DMS53 (cell line): ENCODE data around the gene SEMA3G.

Experiments
- DNase-seq: peaks from one replicate; lab custom pipeline; 2025; lab: John Stamatoyannopoulos, UW

The SEMA3G gene

GRCh38 chr3:52444860-52445793 lies at the start of gene SEMA3G:
Gene SEMA3G (minus strand): TSS chr3:52445103. CDS start chr3:52445027, 76 bp downstream.
- DNase-seq = peak; percentile 85

GRCh38 chr3:52494445-52494844 lies 49.5 kb upstream of the SEMA3G start:
- peak; percentile 48 for DNase-seq

- no peak for DNase-seq
These were observed 48.5 kb upstream of the SEMA3G start for GRCh38 chr3:52493232-52494017.

GRCh38 chr3:52492059-52492458 lies 47.2 kb upstream of the SEMA3G start:
- DNase-seq = no peak

DNA sequence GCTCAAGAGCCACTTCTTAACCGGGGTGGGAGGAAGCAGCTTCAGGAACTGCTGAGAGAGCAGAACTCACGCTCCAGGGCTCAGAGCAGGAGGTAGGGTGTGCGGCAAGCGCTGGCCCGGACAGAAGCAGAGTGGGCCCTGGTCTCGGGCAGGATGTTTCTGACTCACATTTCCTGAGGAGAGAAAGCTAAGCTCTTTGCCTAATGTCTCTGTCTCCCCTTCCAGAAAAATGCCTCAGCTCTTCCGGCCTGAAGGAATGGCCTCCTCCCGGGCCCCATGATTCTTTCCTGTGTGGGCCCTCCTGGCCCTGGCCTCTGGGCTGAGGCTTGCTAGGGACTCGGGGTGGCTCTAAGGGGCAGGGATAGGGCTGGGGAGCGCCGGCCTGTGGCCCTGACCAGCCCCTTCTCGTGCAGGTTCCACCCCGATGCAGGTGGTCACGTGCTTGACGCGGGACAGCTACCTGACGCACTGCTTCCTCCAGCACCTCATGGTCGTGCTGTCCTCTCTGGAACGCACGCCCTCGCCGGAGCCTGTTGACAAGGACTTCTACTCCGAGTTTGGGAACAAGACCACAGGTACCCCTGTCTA lies 46.1 kb upstream of the SEMA3G start:
- no peak for DNase-seq

- no peak for DNase-seq
These were observed 45.4 kb upstream of the SEMA3G start for GRCh38 chr3:52490035-52490938.

- DNase-seq = no peak
These were observed 44.5 kb upstream of the SEMA3G start for GRCh38 chr3:52489453-52489852.

- no peak for DNase-seq
These were observed 43.8 kb upstream of the SEMA3G start for GRCh38 chr3:52488746-52489145.

DNA sequence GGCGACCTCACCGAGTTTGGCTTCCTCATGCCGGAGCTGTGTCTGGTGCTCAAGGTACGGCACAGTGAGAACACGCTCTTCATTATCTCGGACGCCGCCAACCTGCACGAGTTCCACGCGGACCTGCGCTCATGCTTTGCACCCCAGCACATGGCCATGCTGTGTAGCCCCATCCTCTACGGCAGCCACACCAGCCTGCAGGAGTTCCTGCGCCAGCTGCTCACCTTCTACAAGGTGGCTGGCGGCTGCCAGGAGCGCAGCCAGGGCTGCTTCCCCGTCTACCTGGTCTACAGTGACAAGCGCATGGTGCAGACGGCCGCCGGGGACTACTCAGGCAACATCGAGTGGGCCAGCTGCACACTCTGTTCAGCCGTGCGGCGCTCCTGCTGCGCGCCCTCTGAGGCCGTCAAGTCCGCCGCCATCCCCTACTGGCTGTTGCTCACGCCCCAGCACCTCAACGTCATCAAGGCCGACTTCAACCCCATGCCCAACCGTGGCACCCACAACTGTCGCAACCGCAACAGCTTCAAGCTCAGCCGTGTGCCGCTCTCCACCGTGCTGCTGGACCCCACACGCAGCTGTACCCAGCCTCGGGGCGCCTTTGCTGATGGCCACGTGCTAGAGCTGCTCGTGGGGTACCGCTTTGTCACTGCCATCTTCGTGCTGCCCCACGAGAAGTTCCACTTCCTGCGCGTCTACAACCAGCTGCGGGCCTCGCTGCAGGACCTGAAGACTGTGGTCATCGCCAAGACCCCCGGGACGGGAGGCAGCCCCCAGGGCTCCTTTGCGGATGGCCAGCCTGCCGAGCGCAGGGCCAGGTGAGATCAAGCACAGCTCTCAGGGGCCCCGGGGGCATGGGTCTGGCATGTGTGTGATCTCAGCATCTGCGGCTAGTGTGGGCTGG lies 43.1 kb upstream of the SEMA3G start:
- no peak for DNase-seq

DNA sequence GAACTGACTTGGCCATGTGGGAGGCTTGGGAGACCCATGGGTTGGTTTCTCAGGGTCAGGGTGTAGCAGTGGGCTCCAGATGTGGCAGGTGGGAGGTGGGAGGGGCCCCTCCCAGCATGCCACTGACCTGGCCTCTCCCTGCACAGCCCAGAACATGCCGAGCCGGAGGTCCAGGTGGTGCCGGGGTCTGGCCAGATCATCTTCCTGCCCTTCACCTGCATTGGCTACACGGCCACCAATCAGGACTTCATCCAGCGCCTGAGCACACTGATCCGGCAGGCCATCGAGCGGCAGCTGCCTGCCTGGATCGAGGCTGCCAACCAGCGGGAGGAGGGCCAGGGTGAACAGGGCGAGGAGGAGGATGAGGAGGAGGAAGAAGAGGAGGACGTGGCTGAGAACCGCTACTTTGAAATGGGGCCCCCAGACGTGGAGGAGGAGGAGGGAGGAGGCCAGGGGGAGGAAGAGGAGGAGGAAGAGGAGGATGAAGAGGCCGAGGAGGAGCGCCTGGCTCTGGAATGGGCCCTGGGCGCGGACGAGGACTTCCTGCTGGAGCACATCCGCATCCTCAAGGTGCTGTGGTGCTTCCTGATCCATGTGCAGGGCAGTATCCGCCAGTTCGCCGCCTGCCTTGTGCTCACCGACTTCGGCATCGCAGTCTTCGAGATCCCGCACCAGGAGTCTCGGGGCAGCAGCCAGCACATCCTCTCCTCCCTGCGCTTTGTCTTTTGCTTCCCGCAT lies 42.3 kb upstream of the SEMA3G start:
- no peak for DNase-seq

DNA sequence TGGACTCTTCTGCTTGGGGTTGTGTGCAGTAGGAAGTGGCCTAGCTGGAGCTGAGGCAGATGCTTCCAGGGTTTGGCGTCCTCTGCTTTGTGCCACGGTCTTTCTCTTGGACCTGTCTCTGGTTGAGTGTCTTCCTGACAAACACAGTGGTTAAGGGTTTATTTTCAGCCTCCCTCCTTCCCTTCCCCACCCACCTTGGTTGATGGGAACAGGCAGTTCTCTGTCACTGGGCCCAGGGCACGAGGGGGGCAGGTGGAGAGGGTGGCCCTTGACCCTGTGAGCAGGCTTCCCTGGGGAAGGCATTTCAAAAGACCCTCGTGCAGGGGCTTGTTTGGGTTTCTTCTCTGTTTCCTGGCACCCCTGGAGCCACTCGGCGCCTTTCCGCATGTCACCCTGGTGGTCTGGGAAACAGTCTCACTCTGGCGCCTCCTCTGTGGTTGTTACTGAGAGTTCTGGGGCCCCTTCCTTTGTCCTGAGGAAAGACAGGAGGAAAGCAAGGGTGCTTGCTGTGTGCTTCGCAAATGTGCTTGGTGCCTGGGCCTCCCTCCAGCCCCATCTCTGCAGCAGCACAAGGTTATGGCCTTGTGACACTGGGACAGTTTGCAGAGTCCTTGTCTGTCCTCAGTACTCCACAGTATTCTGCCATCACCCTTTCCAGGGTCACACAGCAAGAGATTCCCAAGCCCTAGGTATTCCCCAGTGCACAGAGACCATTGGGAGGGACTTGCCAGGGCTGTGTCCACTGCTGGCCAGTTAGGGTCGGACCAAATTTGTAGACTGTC lies 40.0 kb upstream of the SEMA3G start:
- no peak for DNase-seq

DNA sequence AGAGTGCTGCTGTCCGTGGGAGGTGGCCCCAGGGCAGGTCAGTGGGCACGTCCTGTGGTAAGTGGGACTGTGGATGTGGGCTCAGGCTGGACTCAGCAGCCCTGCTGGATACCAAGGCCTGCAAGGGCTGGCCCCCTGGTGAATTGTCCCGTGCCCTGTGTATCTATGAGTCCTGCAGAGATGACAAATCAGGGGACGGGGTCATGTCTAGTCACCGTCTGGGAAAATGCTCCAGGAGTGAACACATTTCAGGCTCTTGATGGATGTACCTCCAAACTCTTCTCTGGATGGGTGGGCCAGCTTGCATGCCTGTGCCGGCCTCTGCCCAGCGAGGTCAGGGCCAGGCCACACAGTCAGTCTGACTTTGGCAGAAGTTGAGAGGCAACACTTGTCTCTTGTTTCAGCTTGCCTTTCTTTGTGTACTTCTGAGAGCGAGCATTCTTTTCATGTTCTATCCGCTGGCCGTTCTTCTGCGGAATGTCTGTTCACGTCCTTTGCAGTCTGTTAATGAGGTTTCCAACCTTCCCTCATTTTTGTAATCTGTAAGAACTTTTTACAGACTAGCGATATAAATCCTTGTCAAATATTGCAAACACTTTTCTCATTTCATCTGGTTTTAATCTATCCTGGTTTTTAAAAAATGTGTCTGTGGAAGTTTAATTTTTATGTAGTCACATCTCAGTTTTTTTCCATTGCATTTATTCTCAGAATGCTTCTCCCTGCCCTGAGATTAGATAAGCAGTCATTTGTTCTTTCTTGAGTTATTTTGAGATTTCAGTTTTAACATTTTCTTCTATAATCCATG lies 38.9 kb upstream of the SEMA3G start:
- no peak for DNase-seq

DNA sequence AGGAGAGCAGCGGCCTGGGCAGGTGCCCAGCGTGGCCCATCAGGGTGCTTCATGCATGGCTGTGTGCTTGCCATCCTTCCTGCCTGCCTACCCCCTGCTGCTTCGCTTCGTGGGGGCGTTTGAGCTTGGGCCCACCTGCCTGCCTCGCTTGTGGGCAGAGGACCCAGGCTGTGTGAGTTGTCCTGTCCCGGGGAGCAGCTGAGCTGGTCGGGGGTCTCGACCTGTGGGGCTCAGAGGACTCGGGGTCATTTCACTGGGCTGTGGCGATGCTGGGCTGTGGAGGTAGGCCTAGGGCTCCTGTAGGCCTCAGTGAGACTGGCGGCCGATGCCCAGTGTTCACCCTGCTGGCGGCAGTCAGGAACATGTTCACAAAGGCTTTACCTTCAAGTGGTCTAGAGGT lies 38.2 kb upstream of the SEMA3G start:
- no peak for DNase-seq

DNA sequence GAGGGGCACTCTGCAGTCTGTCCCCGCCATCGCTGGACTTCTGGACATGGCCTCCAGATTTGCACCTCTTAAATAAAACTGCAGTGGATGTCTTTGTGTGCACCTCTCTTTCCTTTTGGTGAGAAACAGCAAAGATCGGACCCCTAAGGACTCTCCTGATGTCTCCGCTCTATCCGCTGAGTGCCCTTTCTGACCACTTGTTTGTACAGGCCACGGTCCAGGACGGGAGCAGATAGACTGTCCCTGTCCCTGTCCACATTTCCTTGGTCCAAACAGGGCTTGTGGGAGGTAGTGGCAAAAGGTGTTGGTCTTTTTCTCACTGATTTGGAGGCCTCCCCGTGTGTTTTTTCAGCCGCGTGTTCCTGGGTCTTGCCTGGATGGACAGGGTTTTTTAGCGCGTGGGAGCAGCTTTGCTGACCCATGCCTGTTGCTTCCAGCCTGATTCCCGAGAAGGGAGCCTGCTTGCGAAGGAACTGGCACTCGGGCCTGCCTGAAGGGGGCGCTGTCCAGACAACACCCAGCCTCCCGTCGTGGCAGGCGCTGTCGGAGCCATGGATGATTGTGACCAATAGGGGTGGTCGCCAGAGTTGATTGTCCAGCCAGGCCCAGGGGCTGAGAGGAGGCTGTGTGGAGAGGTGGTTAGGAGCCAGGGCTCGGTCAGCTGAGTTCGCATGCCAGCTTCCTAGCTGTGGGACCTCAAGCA lies 37.1 kb upstream of the SEMA3G start:
- DNase-seq = peak; percentile 9

GRCh38 chr3:52480768-52481715 lies 36.1 kb upstream of the SEMA3G start:
- DNase-seq = no peak

- no peak for DNase-seq
These were observed 35.1 kb upstream of the SEMA3G start for GRCh38 chr3:52479877-52480575.
